NCI-H2029 treated with DMSO at 0.1 percent for 48 hours (cell line): ENCODE results near the gene MOSPD3.
A peak's percentile ranks its signal among the peaks of the same experiment; 100 is the strongest.
"Not testable (repeated sequence)": the region's sequence is repeated elsewhere in the genome, so short reads cannot be mapped to it uniquely, and the experiment has no call there.

Experiments used
- DNase-seq: peaks from one replicate; lab custom pipeline; 2025; lab: John Stamatoyannopoulos, UW

Gene MOSPD3, protein sequence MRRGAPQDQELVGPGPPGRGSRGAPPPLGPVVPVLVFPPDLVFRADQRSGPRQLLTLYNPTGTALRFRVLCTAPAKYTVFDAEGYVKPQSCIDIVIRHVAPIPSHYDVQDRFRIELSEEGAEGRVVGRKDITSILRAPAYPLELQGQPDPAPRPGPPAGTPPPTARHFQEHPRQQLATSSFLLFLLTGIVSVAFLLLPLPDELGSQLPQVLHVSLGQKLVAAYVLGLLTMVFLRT

GRCh38 chr7:100611983-100612729, at the start of gene MOSPD3:
Gene MOSPD3 (plus strand): TSS chr7:100612540. CDS start chr7:100612792, 252 bp downstream.
- peak; percentile 98 for DNase-seq

DNA sequence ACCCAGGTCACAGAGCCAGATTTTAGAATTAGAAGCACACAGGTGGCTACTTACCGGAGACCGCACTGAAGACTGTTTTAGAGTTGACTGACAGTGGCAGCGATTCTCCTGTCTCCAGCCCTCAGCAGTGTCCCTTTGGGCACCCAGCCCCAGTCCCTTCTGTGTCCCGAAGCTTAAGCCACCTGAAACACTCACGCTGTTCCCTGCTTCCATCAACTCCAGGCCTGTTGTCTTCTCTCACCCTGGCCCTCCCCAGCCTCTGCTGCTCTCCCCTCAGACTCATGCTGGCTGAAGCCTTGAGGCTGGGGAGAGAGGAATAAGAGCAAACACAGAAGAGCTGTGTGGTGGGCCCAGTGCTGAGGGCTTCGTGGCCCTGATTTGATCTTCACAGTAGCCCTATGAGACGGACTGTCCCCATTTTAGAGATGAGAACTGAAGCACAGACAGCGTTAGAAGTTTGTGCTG, 49.2 kb upstream of the MOSPD3 start:
- DNase-seq = no peak

DNA sequence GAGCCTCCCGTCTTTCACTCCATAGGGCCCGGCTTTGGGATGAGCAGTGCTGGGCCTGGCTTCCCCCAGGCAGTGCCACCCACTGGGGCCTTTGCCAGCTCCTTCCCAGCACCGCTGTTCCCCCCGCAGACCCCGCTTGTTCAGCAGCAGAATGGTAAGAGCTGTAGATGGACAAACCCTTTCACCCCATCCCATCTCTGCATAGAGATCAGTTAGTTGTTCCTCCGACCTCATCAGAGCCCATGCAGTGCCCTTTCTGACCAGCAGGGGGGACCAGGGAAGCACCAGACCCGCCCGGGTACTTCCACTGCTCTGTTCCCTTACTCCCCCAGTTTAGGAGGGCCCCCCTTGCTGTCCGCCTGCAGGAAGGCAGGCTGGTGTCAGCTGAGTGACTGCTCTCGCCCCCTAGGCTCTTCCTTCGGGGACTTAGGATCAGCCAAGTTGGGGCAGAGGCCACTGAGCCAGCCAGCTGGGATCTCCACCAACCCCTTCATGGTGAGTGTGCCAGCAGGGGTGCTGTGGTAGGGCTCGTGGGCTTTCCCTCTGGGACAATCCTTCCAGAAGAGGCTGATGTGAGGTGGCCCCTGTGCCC, 48.4 kb upstream of the MOSPD3 start:
- DNase-seq = no peak

- not testable (repeated sequence) for DNase-seq
Measured at GRCh38 chr7:100564405-100564804, 47.9 kb upstream of the MOSPD3 start.

DNA sequence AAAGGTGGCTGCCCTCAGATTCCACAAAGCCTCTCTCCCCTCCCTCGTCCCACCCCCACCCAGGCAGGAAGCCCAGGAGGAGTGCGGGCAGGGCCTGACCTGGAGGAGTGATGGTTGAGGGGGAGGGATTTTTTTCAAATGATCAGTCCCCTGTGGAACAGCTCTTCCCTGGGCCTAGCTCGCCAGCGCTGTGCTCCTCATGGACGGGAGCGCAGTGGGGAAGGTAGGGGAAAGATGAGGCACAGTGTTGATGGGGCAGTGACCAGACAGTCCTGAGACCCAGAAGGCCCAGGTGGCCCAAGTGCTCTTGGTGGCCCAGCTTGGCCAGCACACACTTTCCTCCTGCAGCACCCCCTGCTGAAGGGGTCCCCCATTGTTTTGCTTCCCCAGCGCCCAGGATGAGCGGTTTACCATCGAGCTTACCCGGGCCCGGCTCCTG, 47.2 kb upstream of the MOSPD3 start:
- no peak for DNase-seq

DNA sequence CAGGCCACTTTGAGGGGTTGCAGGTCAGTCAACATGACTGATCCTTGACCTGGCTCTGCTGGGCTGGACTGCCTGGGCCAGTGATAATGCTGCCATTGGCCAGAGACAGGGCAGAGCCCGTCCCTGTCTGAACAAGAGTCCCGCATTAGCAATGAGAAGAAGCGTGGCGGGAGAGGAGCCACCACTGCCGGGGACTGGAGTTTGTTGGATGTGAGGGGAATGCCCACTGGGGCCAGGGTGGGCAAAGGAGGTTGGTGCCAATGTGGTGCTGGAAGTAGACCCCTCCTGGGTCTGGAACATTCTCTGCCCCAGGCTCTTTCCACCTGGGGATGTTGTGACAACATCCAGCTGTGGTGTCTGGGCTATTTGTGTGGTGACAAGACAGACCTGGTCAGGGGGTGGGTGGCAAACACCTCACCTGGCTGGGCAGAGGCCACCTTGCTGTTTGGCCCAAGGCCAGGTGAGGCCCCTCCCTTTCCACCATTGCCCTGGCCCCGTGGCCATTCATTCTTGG, 46.3 kb upstream of the MOSPD3 start:
- no peak for DNase-seq

DNA sequence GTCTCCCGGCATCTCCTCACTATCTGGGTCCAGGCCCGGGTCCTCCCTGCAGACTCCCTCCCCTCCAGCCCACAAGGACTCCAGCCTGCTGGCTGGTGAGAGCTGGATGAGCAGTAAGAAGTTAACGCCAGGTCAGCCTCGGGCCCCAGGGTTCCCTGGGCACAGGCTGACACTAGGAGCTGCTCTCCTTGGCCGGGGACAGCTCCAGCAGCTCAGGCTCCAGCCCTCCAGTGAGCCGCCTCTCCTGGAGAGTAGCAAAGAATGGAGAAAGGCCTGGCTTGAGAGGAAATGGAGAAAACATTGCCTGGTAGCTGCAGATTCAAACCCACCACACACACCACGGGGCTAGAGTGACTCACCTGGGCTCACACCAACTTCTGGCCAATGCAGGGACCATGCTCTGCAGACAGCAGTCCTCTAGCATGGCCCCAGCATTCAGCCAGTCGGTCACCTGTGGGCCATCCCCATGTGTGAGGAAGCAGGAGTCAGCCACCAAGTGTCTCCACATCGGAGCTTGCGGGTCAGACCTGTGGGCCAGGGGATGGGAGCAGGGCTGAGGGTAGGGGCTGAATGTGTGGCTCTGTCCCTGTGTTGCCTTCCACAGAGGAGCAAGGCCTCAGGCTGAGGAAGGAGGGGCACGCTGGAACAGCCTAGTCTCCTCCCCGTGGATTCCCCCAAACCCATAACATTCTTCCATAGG, 45.2 kb upstream of the MOSPD3 start:
- DNase-seq = no peak

DNA sequence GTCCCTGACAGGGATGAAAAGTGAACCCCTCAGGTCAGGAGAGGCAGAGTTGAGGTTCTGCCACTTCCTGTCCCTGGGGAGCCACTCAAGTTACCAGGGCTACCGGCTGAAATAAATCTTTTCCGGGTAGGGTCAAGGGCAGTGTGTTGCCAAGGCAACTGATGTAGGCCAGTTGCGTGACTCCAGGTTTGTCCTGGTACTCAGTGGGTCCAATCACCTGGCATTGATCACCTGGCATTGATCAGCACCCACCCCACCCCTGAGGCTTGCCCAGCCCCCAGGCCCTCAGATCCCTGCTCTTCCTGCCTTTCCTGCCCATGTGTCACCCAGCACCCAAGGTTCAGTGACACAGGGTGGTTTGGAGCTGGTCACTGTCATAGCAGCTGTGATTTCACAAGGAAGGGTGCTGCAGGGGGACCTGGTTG, 44.6 kb upstream of the MOSPD3 start:
- DNase-seq = no peak

DNA sequence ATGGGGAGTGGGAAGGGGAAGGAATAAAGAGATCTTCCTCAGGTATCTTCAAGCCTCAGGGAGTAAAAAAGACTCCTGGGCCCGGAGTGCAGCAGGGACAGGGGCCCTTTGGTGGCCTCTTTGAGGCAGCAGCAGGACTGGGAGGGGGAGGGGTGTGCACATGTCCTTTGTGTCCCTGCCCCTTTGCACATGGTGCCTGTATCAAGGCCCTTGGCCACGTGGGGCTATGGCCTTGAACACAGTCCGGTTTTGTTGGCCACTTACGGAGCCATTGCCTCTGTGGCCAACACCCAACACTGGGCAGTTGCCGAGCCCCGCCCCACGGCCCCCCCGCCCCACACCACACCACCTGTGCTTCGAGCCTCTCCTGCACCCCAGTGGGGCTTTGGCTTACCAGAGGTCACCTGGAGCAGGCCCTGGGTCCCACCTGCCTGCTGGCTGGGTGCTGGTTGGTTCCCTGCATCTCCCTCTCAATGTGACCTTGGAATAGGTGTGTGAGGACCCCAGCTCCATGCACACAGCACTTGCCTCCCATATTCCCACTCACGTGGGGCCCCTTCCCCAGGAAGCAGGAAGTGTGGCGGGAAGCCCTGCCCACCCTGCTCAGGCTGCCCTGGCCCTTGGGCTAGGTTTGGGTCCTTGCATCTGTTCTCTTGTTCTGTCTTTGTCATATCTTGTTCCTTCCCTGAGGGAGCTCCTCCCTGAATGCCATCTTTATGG, 44.0 kb upstream of the MOSPD3 start:
- no peak for DNase-seq

DNA sequence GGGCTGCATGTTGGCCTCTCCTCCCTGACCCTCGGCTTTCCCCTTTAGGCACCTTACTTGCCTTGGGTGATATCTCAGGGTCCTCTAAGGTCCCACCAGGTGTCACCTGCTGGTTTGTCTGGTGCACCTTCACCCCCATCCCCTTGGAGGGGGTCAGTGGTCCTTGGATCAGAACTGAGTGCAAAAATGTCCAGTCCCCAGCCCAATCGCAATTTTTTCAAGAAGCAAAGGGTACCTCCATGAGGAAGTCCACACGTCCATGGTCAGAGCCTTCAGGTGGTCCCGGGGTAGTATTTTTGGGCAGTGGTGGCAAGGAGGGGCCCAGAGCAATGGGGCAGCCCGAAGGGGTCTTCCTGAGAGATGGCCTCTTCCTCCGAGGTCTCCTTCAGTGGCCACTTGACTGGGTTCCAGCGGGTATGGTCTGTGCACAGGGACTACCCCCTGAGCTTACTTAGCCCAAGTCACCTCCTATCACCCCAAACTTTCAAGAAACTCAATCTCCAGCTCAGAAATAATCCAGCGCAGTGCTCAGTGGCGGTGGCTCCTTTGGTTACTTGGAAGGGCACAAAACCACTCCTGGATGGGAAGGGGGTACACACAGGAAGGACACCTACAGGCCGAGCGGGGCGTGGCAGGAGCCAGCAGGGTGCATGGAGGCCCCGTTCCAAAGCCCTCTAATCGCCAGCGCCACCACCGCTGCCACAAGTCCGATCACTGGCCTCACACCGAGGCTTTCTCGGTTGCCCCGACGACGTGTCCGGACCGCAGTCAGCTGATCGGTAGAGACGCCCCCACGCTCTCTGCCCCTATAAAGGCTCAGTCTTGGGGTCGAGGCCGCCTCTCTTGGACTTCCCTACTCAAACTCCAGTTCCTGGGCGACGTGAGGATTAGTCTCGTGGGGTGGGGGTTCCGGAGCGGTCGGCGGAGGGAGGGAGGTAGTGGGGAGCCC, 43.2 kb upstream of the MOSPD3 start:
- no peak for DNase-seq

GRCh38 chr7:100570954-100571828, 41.1 kb upstream of the MOSPD3 start:
- no peak for DNase-seq

- no peak for DNase-seq
Measured at GRCh38 chr7:100571829-100572116, 40.6 kb upstream of the MOSPD3 start.

DNA sequence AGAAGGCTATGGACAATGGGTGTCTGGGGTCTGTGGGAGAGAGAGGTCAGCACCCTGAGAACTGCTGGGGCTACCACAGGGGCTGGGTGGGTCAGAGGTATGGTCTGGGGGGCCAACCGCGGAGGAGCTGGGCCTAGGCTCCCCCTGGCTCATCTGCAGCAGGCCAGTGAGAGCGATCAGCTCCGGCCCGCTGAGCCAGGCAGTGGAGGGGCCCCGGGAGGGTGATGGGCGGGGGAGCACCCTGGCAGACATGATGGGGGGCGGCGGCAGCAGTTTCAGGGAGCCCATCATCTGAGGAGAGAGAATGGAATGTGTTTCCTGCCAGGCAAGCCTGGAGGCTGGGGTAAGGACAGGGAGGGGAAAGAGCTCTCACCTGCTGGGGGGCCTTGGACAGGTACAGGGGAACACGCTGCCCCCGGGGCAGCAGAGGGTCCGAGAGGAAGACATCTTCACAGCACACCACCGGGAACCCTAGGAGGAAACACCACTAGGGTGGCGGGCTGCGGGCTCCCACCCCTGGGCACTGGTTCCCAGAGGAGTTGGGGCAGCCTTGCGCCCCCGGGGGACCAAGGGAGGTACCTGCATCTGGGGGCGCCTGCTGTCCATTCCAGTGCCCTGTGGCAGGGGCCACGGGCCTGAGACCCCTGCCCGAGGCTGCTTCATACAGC, 39.9 kb upstream of the MOSPD3 start:
- no peak for DNase-seq

- no peak for DNase-seq
Measured at GRCh38 chr7:100572949-100573675, 39.2 kb upstream of the MOSPD3 start.

DNA sequence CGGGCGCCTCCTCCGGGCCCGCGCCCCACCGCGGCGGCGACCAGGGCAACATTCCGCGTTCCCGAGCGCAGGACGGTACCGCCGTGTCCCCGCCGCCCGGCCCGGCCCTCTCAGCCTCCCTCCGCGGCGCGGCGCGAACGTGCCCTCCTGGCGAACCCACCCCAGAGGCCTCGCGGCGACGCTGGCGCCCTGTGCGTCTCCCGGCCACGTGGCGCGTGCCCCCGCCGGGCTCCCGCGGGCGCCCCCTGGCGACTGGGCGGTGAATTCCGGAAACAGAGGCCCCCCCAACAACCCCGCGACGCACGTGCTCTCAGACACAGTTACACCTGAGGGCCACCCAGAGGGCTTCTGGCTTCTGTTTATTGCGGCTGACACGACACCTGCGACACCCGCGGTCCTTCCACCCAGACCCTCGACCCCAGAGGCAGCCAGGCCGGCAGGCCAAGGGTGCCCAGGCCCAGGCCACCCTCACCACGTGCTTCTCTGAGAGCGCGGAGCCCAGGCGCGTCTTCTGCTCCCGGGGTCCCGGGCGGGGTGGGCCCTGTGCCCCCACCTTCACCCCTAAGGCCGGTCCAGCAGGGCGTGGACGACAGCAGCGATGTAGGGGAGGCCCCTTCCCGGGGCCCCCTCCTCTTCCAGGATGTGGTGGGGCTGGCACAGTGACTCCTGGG, 38.5 kb upstream of the MOSPD3 start, which contains the start of gene SAP25:
Gene SAP25, minus strand, starts transcription at position 210 of the 671 bp plus-strand sequence. Its CDS starts 158 bp downstream, at position 52.
- no peak for DNase-seq

DNA sequence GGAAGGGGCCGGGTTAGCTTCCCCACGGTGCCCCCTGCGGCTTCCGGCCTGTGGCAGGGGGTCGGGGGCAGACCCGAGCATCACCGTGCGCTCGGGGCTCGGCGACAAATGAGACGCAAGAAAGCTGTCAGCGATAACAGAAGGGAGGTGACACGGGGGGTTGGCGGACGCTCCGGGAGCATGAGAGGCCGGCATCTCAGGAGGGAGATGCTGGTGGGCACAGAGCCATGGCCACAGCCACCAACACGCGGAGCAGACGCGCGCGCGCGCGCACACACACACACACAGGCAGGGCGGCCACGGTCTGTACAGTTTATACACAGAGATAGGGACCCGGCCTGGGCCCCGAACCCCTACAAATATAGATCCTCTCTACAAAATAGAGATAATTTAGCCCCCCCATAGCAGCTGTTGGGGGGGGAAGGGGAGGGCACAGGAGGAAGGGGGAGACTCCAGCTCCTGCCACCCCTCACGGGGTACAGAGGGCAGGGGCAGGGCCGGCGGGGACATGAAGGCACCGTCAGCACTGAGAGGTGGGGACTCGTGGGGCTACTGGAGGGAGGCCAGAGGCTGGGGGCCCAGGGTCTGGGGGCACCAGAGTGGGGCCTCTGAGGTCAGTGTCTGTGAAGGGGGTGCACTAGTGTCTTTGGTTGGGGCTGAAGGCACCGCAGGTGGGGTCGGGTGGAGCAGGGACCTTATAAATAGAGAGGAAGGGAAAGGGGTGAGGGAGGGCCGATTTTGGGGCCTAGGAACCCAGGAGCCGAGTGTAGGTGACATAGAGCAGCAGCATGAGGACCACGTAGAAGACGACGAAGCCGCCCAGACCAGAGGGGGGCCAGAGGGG, 37.8 kb upstream of the MOSPD3 start:
- DNase-seq = no peak

- DNase-seq = no peak
Measured at GRCh38 chr7:100575206-100575631, 37.1 kb upstream of the MOSPD3 start.
